Neuron (in vitro differentiated cells): Measurements from ENCODE around the gene IKZF1.

Source experiments
- H2AFZ ChIP-seq: one replicate; pipeline ENCODE4 v1.6.1; 2013; ENCODE audit warnings: low read depth, mild to moderate bottlenecking, inconsistent platforms, low read length, moderate library complexity
- H3K27me3 ChIP-seq: one replicate; pipeline ENCODE4 v1.6.1; 2013; ENCODE audit warnings: low read length; ENCODE audit not compliant: insufficient read depth
- H3K36me3 ChIP-seq: one replicate; pipeline ENCODE4 v1.6.1; 2013; ENCODE audit warnings: low read length; ENCODE audit not compliant: insufficient read depth
- H3K4me1 ChIP-seq: one replicate; pipeline ENCODE4 v1.6.1; 2013; ENCODE audit warnings: low read length; ENCODE audit not compliant: insufficient read depth
- H3K4me3 ChIP-seq: 2 replicates; pipeline ENCODE4 v1.5.1; 2013; ENCODE audit warnings: mild to moderate bottlenecking, low read length, moderate library complexity
- H3K9me3 ChIP-seq: one replicate; pipeline ENCODE4 v1.6.1; 2013; ENCODE audit warnings: low read length

Gene IKZF1

GRCh38 chr7:50273301-50273700 is 31.2 kb upstream of the IKZF1 start:
- Histone ChIP-seq H3K4me1 (no peaks in the 10 kb centered on the region), H2AFZ (no peak overlapping the region), H3K36me3 (no peaks in the 10 kb centered on the region), H3K9me3 (no peaks in the 10 kb centered on the region), H3K27me3 (no peaks in the 10 kb centered on the region), H3K4me3 (no peak overlapping the region)

GRCh38 chr7:50273870-50274269 is 30.6 kb upstream of the IKZF1 start:
- Histone ChIP-seq H3K36me3 (no peaks in the 10 kb centered on the region), H2AFZ (no peak overlapping the region), H3K27me3 (no peaks in the 10 kb centered on the region), H3K4me1 (no peaks in the 10 kb centered on the region), H3K4me3 (no peak overlapping the region), H3K9me3 (no peaks in the 10 kb centered on the region)

- no peak overlapping the region for H3K4me3 ChIP-seq
- H3K9me3 ChIP-seq = no peaks in the 10 kb centered on the region
- no peak overlapping the region for H2AFZ ChIP-seq
- H3K36me3 ChIP-seq = no peaks in the 10 kb centered on the region
- H3K27me3 ChIP-seq = no peaks in the 10 kb centered on the region
- no peaks in the 10 kb centered on the region for H3K4me1 ChIP-seq
Measured at GRCh38 chr7:50274361-50274760, 30.2 kb upstream of the IKZF1 start.

GRCh38 chr7:50275430-50275829 is 29.1 kb upstream of the IKZF1 start:
- H3K4me1 ChIP-seq = no peaks in the 10 kb centered on the region
- no peaks in the 10 kb centered on the region for H3K36me3 ChIP-seq
- no peaks in the 10 kb centered on the region for H3K27me3 ChIP-seq
- H3K4me3 ChIP-seq = no peak overlapping the region
- H2AFZ ChIP-seq = no peak overlapping the region
- no peaks in the 10 kb centered on the region for H3K9me3 ChIP-seq

- Histone ChIP-seq H3K4me3 (no peak overlapping the region), H2AFZ (no peak overlapping the region), H3K9me3 (no peaks in the 10 kb centered on the region), H3K36me3 (no peaks in the 10 kb centered on the region), H3K27me3 (no peaks in the 10 kb centered on the region), H3K4me1 (no peaks in the 10 kb centered on the region)
Measured at GRCh38 chr7:50276483-50276882, 28.0 kb upstream of the IKZF1 start.

- Histone ChIP-seq H3K4me1 (no peaks in the 10 kb centered on the region), H3K9me3 (no peaks in the 10 kb centered on the region), H3K27me3 (no peaks in the 10 kb centered on the region), H3K36me3 (no peaks in the 10 kb centered on the region), H3K4me3 (no peak overlapping the region), H2AFZ (no peak overlapping the region)
Measured at GRCh38 chr7:50278120-50278519, 26.4 kb upstream of the IKZF1 start.

GRCh38 chr7:50281680-50282445 is 22.7 kb upstream of the IKZF1 start:
- no peaks in the 10 kb centered on the region for H3K4me1 ChIP-seq
- H3K4me3 ChIP-seq = no peak overlapping the region
- no peak overlapping the region for H2AFZ ChIP-seq
- no peaks in the 10 kb centered on the region for H3K27me3 ChIP-seq
- H3K9me3 ChIP-seq = no peaks in the 10 kb centered on the region
- H3K36me3 ChIP-seq = no peaks in the 10 kb centered on the region

- Histone ChIP-seq H3K4me1 (no peaks in the 10 kb centered on the region), H3K9me3 (no peaks in the 10 kb centered on the region), H3K4me3 (no peak overlapping the region), H3K36me3 (no peaks in the 10 kb centered on the region), H3K27me3 (no peaks in the 10 kb centered on the region), H2AFZ (no peak overlapping the region)
Measured at GRCh38 chr7:50282813-50283605, 21.5 kb upstream of the IKZF1 start.

- no peaks in the 10 kb centered on the region for H3K36me3 ChIP-seq
- no peak overlapping the region for H2AFZ ChIP-seq
- no peaks in the 10 kb centered on the region for H3K4me1 ChIP-seq
- no peaks in the 10 kb centered on the region for H3K9me3 ChIP-seq
- no peak overlapping the region for H3K4me3 ChIP-seq
- no peaks in the 10 kb centered on the region for H3K27me3 ChIP-seq
Measured at GRCh38 chr7:50283731-50284130, 20.8 kb upstream of the IKZF1 start.

GRCh38 chr7:50284296-50284695 is 20.2 kb upstream of the IKZF1 start:
- Histone ChIP-seq H3K9me3 (no peaks in the 10 kb centered on the region), H2AFZ (no peak overlapping the region), H3K4me3 (no peak overlapping the region), H3K36me3 (no peaks in the 10 kb centered on the region), H3K4me1 (no peaks in the 10 kb centered on the region), H3K27me3 (no peaks in the 10 kb centered on the region)

GRCh38 chr7:50285269-50285668 is 19.2 kb upstream of the IKZF1 start:
- Histone ChIP-seq H3K36me3 (no peaks in the 10 kb centered on the region), H3K4me3 (no peak overlapping the region), H3K4me1 (no peaks in the 10 kb centered on the region), H3K9me3 (no peaks in the 10 kb centered on the region), H2AFZ (no peak overlapping the region), H3K27me3 (no peaks in the 10 kb centered on the region)

- Histone ChIP-seq H3K27me3 (no peaks in the 10 kb centered on the region), H3K36me3 (no peaks in the 10 kb centered on the region), H3K4me3 (no peak overlapping the region), H3K4me1 (no peaks in the 10 kb centered on the region), H2AFZ (no peak overlapping the region), H3K9me3 (no peaks in the 10 kb centered on the region)
Measured at GRCh38 chr7:50287129-50287528, 17.4 kb upstream of the IKZF1 start.

- H3K4me3 ChIP-seq = no peak overlapping the region
- no peaks in the 10 kb centered on the region for H3K9me3 ChIP-seq
- no peaks in the 10 kb centered on the region for H3K36me3 ChIP-seq
- peaks cover 5% of the 10 kb centered on the region for H3K27me3 ChIP-seq
- no peaks in the 10 kb centered on the region for H3K4me1 ChIP-seq
- H2AFZ ChIP-seq = no peak overlapping the region
Measured at GRCh38 chr7:50292165-50292757, 12.3 kb upstream of the IKZF1 start.
